ENCODE measurements around the gene GDPGP1. TPM values are rescaled to one million over a fixed set of nuclear protein-coding genes. Genes with fewer than 3 reads are reported as not detected.

Gene GDPGP1
- total and polyA plus RNA-seq, 9 of the 15 experiments (the other 6 are each of a cell fraction or from before 2014, with no cell fraction given), result 0.78 to 6.1 (median 2.8) TPM

- TF ChIP-seq ARID4B (CRISPR knock-in tag; IDR thresholded peaks at IDR 0.05) (peak; percentile 81), CEBPG (CRISPR knock-in tag; IDR thresholded peaks at IDR 0.05) (0 out of 2 replicates have a peak, but pooled peaks have one; percentile 27), CEBPG (tag; conservative IDR thresholded peaks at IDR 0.05 in 1 of 2, IDR thresholded peaks at IDR 0.05 in 1 of 2) (no peak), ILF3 (IDR thresholded peaks at IDR 0.05; ENCODE audit: borderline replicate concordance) (no peak), DACH1 (IDR thresholded peaks at IDR 0.05; ENCODE audit: partially characterized antibody) (no peak), PREB (CRISPR knock-in tag; IDR thresholded peaks at IDR 0.05) (no peak), GTF2F1 (IDR thresholded peaks at IDR 0.05; ENCODE audit: low read depth, low read length) (no peak), ZBTB26 (CRISPR knock-in tag; IDR thresholded peaks at IDR 0.05) (no peak), TARDBP (IDR thresholded peaks at IDR 0.05) (no peak), GABPB2 (CRISPR knock-in tag; conservative IDR thresholded peaks at IDR 0.05) (no peak), MCM5 (IDR thresholded peaks at IDR 0.05; ENCODE audit: low read depth) (no peak), ZNF232 (CRISPR knock-in tag; IDR thresholded peaks at IDR 0.05) (no peak), TAF7 (tag; IDR thresholded peaks at IDR 0.05) (no peak), DIDO1 (tag; IDR thresholded peaks at IDR 0.05; ENCODE audit: low read depth) (no peak), FOXP1 (CRISPR knock-in tag; IDR thresholded peaks at IDR 0.05) (peak; percentile 78; the same call in 1 of the 2 replicates)
- TF ChIP-seq, protein P1, sequence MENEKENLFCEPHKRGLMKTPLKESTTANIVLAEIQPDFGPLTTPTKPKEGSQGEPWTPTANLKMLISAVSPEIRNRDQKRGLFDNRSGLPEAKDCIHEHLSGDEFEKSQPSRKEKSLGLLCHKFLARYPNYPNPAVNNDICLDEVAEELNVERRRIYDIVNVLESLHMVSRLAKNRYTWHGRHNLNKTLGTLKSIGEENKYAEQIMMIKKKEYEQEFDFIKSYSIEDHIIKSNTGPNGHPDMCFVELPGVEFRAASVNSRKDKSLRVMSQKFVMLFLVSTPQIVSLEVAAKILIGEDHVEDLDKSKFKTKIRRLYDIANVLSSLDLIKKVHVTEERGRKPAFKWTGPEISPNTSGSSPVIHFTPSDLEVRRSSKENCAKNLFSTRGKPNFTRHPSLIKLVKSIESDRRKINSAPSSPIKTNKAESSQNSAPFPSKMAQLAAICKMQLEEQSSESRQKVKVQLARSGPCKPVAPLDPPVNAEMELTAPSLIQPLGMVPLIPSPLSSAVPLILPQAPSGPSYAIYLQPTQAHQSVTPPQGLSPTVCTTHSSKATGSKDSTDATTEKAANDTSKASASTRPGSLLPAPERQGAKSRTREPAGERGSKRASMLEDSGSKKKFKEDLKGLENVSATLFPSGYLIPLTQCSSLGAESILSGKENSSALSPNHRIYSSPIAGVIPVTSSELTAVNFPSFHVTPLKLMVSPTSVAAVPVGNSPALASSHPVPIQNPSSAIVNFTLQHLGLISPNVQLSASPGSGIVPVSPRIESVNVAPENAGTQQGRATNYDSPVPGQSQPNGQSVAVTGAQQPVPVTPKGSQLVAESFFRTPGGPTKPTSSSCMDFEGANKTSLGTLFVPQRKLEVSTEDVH (IDR thresholded peaks at IDR 0.05; ENCODE audit: low read depth, partially characterized antibody), result no peak
- TF ChIP-seq, protein P2, sequence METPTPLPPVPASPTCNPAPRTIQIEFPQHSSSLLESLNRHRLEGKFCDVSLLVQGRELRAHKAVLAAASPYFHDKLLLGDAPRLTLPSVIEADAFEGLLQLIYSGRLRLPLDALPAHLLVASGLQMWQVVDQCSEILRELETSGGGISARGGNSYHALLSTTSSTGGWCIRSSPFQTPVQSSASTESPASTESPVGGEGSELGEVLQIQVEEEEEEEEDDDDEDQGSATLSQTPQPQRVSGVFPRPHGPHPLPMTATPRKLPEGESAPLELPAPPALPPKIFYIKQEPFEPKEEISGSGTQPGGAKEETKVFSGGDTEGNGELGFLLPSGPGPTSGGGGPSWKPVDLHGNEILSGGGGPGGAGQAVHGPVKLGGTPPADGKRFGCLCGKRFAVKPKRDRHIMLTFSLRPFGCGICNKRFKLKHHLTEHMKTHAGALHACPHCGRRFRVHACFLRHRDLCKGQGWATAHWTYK (CRISPR knock-in tag; IDR thresholded peaks at IDR 0.05), result peak; percentile 85
These were observed 15.3 kb downstream of the GDPGP1 start, which contains the start of gene TTLL13 (continued) for GRCh38 chr15:90249203-90249863.

All from K562 (cell line).